Esophagus muscularis mucosa (tissue), 4 donors: ENCODE measurements around the gene TSC22D3.
A peak's percentile ranks its signal among the peaks of the same experiment; 100 is the strongest.

Experiments
- EP300 ChIP-seq: sonication (generic); formaldehyde crosslinking; IDR thresholded peaks from one replicate; pipeline ENCODE4 v1.6.1; 2017; ENCODE audit warnings: antibody characterized with exemption
- POLR2A ChIP-seq: fragments of 450-650 bp; IDR thresholded peaks from one replicate; pipeline ENCODE4 v1.6.1; 2017; ENCODE audit warnings: antibody characterized with exemption, moderate library complexity, mild to moderate bottlenecking, low read depth
- POLR2AphosphoS5 ChIP-seq, 2 donors: sonication (generic); formaldehyde crosslinking; IDR thresholded peaks; one replicate each; pipeline ENCODE4 v1.6.1; 2017; ENCODE audit warnings: antibody characterized with exemption in 2 of 2
- TF ChIP-seq, protein P1 (sequence below), 3 experiments: fragments of 200-600 bp in 2 of 3; fragments of 450-650 bp in 1 of 3; sonication (generic) in 2 of 3; IDR thresholded peaks; one replicate each; pipeline ENCODE4 v1.5.1; 2017 to 2019; ENCODE audit warnings: antibody characterized with exemption in 3 of 3, mild to moderate bottlenecking in 2 of 3, moderate library complexity in 1 of 3

- TF ChIP-seq, protein P1, sequence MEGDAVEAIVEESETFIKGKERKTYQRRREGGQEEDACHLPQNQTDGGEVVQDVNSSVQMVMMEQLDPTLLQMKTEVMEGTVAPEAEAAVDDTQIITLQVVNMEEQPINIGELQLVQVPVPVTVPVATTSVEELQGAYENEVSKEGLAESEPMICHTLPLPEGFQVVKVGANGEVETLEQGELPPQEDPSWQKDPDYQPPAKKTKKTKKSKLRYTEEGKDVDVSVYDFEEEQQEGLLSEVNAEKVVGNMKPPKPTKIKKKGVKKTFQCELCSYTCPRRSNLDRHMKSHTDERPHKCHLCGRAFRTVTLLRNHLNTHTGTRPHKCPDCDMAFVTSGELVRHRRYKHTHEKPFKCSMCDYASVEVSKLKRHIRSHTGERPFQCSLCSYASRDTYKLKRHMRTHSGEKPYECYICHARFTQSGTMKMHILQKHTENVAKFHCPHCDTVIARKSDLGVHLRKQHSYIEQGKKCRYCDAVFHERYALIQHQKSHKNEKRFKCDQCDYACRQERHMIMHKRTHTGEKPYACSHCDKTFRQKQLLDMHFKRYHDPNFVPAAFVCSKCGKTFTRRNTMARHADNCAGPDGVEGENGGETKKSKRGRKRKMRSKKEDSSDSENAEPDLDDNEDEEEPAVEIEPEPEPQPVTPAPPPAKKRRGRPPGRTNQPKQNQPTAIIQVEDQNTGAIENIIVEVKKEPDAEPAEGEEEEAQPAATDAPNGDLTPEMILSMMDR (IDR thresholded peaks at IDR 0.05): no peak
- TF ChIP-seq POLR2A: peak; percentile 30
- peak in 1 of 2 donors; percentile 57 for TF ChIP-seq POLR2AphosphoS5 (IDR thresholded peaks at IDR 0.05)
- TF ChIP-seq EP300: no peak
Observed at GRCh38 chrX:107712231-107713202, 63.1 kb downstream of the TSC22D3 start.
